Aorta (tissue), 5 donors: Measurements from ENCODE around the gene THAP4. TPM values are rescaled to one million over a fixed set of nuclear protein-coding genes. Genes with fewer than 3 reads are reported as not detected.
"Not testable (repeated sequence)": the region's sequence is repeated elsewhere in the genome, so short reads cannot be mapped to it uniquely, and the experiment has no call there.

Experiments
- ATAC-seq: fragments of 200-7000 bp; cut with Tn5 transposase; one replicate; pipeline ENCODE4 v1.9.1; 2022; ENCODE audit warnings: moderate library complexity; ENCODE audit not compliant: low FRiP score
- DNase-seq, 2 donors: peaks; one replicate each; pipeline ENCODE4 v3.0.0-alpha.2; 2020
- H3K27ac ChIP-seq, 2 donors: one replicate each; pipeline ENCODE4 v1.5.1; 2013; ENCODE audit warnings: low read length in 2 of 2, mild to moderate bottlenecking in 2 of 2, moderate library complexity in 2 of 2, control low read depth in 1 of 2, inconsistent platforms in 1 of 2, low read depth in 1 of 2
- H3K27me3 ChIP-seq, 2 donors: one replicate each; pipeline ENCODE4 v1.6.1; 2013; ENCODE audit warnings: control low read depth in 1 of 2, low read length in 1 of 2, mild to moderate bottlenecking in 1 of 2, moderate library complexity in 1 of 2; ENCODE audit not compliant: insufficient read depth in 2 of 2, control insufficient read depth in 1 of 2
- H3K36me3 ChIP-seq, 2 donors: one replicate each; pipeline ENCODE4 v1.6.1; 2013; ENCODE audit warnings: control low read depth in 1 of 2, low read length in 1 of 2, mild to moderate bottlenecking in 1 of 2; ENCODE audit not compliant: insufficient read depth in 2 of 2, control insufficient read depth in 1 of 2
- H3K4me1 ChIP-seq, 2 donors: one replicate each; pipeline ENCODE4 v1.6.1; 2013; ENCODE audit warnings: low read length in 2 of 2, control low read depth in 1 of 2, mild to moderate bottlenecking in 1 of 2, moderate library complexity in 1 of 2; ENCODE audit not compliant: insufficient read depth in 2 of 2, control insufficient read depth in 1 of 2
- H3K4me3 ChIP-seq, 2 donors: one replicate each; pipeline ENCODE4 v1.5.1; 2013; ENCODE audit warnings: low read length in 2 of 2, control low read depth in 1 of 2, mild to moderate bottlenecking in 1 of 2
- H3K9me3 ChIP-seq: one replicate; pipeline ENCODE4 v1.6.1; 2013; ENCODE audit warnings: mild to moderate bottlenecking, low read length; ENCODE audit not compliant: control insufficient read depth
- WGBS, 2 donors: extraction: QIAGEN DNeasy Blood & Tissue Kit; methylation state at CpG; one replicate each; pipeline ENCODE4 v1.1.7; 2013; 5-methylcytosine and 5-hydroxymethylcytosine counted together
- intact Hi-C, 2 donors: fragments of 100-400 bp; cut with DNase I; formaldehyde crosslinking; loops; one replicate each; pipeline versions ENCODE4 v1.14.2 to v1.15.0; 2022
- polyA plus RNA-seq, 2 donors: library from polyadenylated mRNA; stranded (reverse); fragments of 200-250 nt; gene quantifications; one replicate each; pipeline ENCODE4 v1.2.3, GENCODE V29; 2013
- total RNA-seq, 2 donors: library from RNA; stranded (reverse); fragmentation: NEBNext Ultra II Directional; extraction: Animal tissue kit (Norgen Biotek cat#: 25700); gene quantifications; one replicate each; pipeline ENCODE4 v1.2.1, GENCODE V29; 2021
- donor health status: healthy with polysubstance abuse.
- donor health status: Bipolar disorder and iron deficiency.
- donor health status: DM: no; HTN: no; CAD: no.
- donor health status: DM: no; HTN: no; CAD: no.
- donor health status: DM: yes; HTN: yes; CAD: no.

The THAP4 gene
- total and polyA plus RNA-seq, 4 donors: 24.3 to 41.5 (median 30.5) TPM

DNA sequence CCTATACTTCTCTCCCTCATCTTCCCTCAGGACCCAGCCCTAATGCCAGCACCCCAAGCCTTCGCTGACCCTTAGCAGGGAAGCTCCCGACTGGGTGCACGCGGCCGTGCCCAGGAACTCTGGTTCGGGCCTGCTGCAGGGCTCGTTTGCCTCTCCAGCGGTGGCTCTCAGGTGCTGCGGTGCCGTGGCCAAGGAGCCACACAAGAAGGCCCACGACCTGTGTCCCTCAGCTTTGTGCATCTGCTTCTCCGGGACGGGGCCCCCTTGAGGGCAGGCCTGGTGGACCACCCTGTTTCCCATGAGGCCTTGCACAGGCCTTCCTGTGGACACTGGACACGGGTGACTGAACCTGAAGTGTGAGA, 60.7 kb downstream of the THAP4 start:
- H3K4me1 ChIP-seq: no peaks in the 10 kb centered on the region
- no peaks in the 10 kb centered on the region for H3K36me3 ChIP-seq
- no peak overlapping the region for H3K4me3 ChIP-seq
- DNase-seq (peak; percentile 12 to 68), ATAC-seq (no peak)
- intact Hi-C loops: no loop called here
- WGBS, 2 donors: 88 to 90% methylated on average over 14 of the region's 14 CpGs
- H3K9me3 ChIP-seq: no peaks in the 10 kb centered on the region
- H3K27me3 ChIP-seq: no peaks in the 10 kb centered on the region
- H3K27ac ChIP-seq: no peak overlapping the region

DNA sequence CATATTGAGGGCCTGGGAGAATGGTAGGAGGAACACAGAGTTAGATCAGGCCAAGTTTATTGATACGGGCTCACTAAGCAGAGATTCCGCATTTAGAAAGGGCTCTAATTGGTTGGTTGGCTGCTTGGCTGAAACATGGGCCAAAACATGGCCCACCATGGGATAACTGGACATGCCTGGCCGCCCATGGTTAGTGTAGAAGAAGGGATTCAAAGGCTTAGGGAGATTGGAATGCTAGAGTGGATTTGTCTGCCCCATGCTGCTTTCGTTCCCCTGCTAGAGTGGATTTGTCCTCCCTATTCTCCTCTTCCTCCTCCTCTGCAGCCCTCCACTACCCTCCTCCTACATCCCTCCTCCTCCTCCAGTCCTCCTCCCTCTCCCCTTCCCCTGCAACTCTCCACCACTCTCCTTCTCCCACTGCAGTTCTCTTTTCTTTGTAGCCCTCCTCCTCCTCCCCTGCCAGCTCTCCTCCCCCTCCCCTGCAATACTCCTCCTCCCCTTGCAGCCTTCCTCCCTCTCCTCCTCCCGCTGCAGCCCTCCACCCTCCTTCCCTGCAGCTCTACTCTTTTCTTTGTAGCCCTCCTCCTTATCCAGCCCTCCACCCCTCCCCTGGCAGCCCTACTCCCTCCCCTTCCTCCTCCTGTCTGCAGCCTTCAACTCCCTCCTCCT, 61.2 kb downstream of the THAP4 start:
- 82 to 83% methylated on average over 5 of the region's 5 CpGs for WGBS, 2 donors

DNA sequence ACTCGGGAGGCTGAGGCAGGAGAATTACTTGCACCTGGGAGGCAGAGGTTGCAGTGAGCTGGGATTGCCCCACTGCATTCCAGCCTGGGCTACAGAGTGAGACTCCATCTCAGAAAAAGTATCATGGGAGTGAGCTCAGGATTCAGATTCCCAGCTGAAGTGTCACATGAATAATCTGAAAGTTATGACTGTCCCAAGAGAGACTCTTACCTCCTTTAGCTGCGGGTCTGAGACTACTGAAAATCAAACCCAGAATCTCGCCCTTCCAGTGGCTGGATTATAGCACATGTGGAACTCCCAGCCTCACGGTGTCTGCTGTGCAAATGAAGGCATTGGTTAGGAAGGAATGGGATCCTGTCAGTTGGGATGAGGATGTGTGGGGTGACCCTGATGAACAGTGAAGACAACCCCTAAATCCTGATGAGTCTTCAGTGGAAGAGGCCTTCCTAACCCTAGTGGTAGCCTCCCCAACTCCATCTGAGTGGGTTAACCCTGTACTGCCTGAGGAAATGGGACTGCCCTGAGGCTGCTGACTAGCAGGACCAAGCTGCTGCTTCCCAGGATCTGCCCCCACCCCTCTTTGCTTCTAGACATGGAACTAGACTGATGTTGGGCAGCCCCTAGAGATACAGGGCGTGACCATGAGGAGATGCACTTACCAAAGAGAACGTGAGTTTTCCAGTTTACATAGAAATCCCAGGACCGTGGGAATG, 61.9 kb downstream of the THAP4 start:
- intact Hi-C loops: no loop called here
- Histone ChIP-seq H3K27ac (no peak overlapping the region), H3K27me3 (no peaks in the 10 kb centered on the region), H3K9me3 (no peaks in the 10 kb centered on the region), H3K36me3 (no peaks in the 10 kb centered on the region), H3K4me3 (no peak overlapping the region), H3K4me1 (no peaks in the 10 kb centered on the region)
- 78 to 83% methylated on average over 7 of the region's 7 CpGs for WGBS, 2 donors
- DNase-seq: no peak
- ATAC-seq: no peak

More for the DNA sequence above, 61.2 kb downstream of the THAP4 start:
- Histone ChIP-seq H3K27ac (no peak overlapping the region), H3K36me3 (no peaks in the 10 kb centered on the region), H3K4me1 (no peaks in the 10 kb centered on the region), H3K27me3 (no peaks in the 10 kb centered on the region), H3K9me3 (no peaks in the 10 kb centered on the region), H3K4me3 (no peak overlapping the region)
- DNase-seq (peak in 1 of 2 donors; percentile 40), ATAC-seq (no peak)
- intact Hi-C loops: no loop called here

DNA sequence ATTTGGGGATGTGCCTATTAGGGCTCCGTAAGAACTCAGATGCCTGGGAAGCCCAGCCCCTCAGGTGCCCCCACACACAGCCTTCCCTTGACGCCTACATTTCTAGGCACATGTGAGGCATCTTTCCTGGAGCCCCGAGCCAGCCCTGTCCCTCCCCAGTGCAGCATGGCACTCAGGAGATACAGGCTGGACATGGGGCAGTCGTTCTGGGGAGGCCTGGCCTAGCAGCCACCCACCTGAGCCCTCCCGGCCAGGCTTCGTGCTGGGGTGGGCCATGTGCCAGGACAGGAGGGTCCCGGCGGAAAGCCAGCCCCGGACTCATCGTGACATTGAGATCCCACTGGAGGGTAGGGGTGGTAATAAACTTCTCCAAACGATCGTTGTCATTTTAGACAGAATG, 63.2 kb downstream of the THAP4 start:
- no peak for ATAC-seq
- peak; percentile 32 to 57 for DNase-seq

DNA sequence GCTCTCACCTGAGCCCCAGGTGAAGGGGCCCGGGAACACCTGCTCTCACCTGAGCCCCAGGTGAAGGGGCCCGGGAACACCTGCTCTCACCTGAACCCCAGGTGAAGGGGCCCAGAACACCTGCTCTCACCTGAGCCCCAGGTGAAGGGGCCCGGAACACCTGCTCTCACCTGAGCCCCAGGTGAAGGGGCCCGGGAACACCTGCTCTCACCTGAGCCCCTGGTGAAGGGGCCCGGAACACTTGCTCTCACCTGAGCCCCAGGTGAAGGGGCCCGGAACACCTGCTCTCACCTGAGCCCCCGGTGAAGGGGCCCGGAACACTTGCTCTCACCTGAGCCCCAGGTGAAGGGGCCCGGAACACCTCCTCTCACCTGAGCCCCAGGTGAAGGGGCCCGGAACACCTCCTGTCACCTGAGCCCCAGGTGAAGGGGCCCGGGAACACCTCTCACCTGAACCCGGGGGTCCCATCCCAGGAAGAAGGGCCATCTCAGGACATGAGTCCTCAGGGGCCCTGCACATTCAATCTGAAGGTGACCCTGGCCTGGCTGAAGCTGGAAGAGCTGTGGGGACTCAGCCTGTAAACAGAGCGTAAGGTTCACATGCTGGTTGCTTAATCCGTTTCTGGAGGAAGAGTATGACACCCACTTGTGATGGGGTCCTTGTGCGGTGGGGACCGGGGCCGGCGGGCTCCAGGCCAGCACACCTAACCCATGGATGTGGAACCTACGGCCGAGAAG, 63.9 kb downstream of the THAP4 start:
- WGBS, 2 donors: 92 to 94% methylated on average over 20 of the region's 20 CpGs
- H3K27me3 ChIP-seq, H3K36me3 ChIP-seq, intact Hi-C loops, ATAC-seq, H3K4me3 ChIP-seq, H3K27ac ChIP-seq, H3K4me1 ChIP-seq, H3K9me3 ChIP-seq: not testable (repeated sequence)
- peak; percentile 31 to 47 for DNase-seq

More for the DNA sequence above, 63.2 kb downstream of the THAP4 start:
- Histone ChIP-seq H3K4me3 (no peak overlapping the region), H3K9me3 (no peaks in the 10 kb centered on the region), H3K4me1 (no peaks in the 10 kb centered on the region), H3K27me3 (no peaks in the 10 kb centered on the region), H3K27ac (no peak overlapping the region), H3K36me3 (no peaks in the 10 kb centered on the region)
- WGBS, 2 donors: 89 to 93% methylated on average over 12 of the region's 12 CpGs
- intact Hi-C loops: no loop called here

DNA sequence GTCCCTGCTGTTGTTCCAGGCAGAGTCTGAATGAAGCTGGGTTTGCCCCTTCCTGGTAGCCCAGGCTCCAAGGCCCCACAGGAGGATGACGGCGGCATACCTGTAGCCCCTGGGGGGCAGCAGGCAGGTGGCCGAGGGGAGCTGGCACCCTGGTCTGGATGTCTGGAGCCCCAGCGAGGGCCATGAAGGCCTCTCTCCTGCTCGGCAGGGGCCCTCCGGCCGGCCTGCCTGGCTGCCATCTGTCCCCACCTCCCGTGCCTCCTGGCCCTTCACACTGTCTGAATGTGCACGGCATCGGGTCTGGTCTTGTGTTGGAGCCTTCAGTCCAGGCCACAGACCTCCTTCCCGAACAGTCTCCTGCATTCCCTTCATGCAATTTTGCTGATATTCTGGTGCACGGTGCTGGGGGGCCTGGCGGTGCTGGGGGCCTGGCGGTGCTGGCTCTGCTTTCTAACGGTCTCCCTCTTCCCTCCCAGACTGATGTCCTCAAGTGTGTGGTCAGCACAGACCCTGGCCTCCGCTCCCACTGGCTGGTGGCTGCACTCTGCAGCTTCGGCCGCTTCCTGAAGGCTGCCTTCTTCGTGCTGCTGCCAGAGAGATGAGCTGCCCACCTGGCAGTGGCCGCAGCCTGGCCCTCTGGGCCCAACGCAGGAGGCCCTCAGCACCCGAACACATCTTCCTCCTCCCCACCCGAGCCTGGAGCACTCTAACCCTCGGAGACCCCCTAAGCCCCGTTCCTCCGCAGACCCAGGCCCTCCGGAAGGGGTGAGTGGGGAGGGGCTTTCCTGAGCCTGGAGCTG, 64.9 kb downstream of the THAP4 start:
- no peaks in the 10 kb centered on the region for H3K9me3 ChIP-seq
- H3K36me3 ChIP-seq: no peaks in the 10 kb centered on the region
- no peak overlapping the region for H3K4me3 ChIP-seq
- ATAC-seq (peak; percentile 39), DNase-seq (peak; percentile 36 to 51)
- H3K27ac ChIP-seq: no peak overlapping the region
- 88 to 91% methylated on average over 24 to 27 of the region's 27 CpGs for WGBS, 2 donors
- no peaks in the 10 kb centered on the region for H3K4me1 ChIP-seq
- intact Hi-C loops: no loop called here
- H3K27me3 ChIP-seq: no peaks in the 10 kb centered on the region

DNA sequence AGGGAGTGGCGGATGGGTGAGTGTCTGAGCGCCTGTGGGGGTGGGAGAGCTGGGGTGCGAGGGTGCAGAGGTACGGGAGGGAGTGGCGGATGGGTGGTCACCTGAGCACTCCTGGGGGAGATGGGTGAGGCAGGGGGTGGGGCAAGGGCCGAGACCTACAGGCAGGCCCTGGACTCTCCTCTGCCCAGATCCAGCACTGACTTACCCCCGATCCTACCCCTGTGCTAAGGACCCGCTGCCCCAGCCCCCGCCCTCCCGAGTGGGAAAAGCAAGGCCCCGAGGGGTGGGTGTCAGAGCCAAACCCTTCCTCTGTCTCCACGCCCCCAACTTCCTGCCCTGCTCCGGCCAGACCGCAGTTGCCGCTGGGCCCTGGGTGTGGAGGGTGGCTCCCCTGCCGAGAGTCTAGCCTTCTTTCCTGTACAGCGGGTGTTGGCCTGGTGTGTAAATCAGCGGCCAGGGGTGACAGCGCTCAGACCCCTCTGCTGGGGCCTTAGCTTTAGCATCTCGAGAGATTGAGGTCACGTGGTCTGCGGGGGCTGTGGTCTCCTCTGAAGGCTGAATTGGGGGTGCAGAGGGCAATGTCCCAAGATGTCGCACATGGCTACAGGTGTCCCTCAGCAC, 65.9 kb downstream of the THAP4 start:
- 81 to 91% methylated on average over 23 of the region's 23 CpGs for WGBS, 2 donors
- Histone ChIP-seq H3K9me3 (no peaks in the 10 kb centered on the region), H3K27me3 (no peaks in the 10 kb centered on the region), H3K36me3 (no peaks in the 10 kb centered on the region), H3K4me1 (no peaks in the 10 kb centered on the region), H3K27ac (no peak overlapping the region), H3K4me3 (no peak overlapping the region)
- peak; percentile 41 to 66 for DNase-seq
- intact Hi-C loops: no loop called here
- peak; percentile 58 for ATAC-seq

DNA sequence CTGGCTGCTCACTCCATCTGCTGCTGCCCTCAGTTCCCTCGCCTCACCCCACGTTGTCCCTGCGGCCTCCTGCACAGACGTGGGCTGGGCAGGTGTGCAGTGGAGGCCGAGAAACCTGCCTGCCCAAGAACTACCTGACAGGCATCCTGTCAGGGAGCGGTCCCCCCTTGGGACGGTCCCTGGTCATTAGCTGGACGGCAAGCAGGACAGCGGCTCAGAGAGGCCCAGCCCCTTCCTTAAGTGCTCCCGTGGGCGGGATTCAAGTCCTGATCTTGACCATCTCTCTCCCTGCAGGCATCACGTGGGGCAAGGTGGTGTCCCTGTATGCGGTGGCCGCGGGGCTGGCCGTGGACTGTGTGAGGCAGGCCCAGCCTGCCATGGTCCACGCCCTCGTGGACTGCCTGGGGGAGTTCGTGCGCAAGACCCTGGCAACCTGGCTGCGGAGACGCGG, 67.1 kb downstream of the THAP4 start:
- Histone ChIP-seq H3K4me1 (no peaks in the 10 kb centered on the region), H3K27ac (no peak overlapping the region), H3K9me3 (no peaks in the 10 kb centered on the region), H3K27me3 (no peaks in the 10 kb centered on the region), H3K36me3 (no peaks in the 10 kb centered on the region), H3K4me3 (no peak overlapping the region)
- ATAC-seq (no peak), DNase-seq (peak; percentile 37 to 64)
- 94% methylated on average over 23 of the region's 23 CpGs for WGBS, 2 donors
- intact Hi-C loops: no loop called here
